T-helper 1 cell treated with Interleukin-12 subunit alpha and Interleukin-12 subunit beta and Interleukin-4 antibody, amounts not matched to agents 30 μg/mL and 1 μg/mL, for 36 hours (primary cell): ENCODE data around the gene OXA1L.
"Not testable (repeated sequence)": the region's sequence is repeated elsewhere in the genome, so short reads cannot be mapped to it uniquely, and the experiment has no call there.

Experiments
- H3K27ac Mint-ChIP-seq: one replicate; pipeline ENCODE4 v1.8.0; 2021; ENCODE audit warnings: mild to moderate bottlenecking, mixed read lengths
- H3K27me3 Mint-ChIP-seq: one replicate; pipeline ENCODE4 v1.8.0; 2021; ENCODE audit warnings: low read depth, mixed read lengths
- H3K36me3 Mint-ChIP-seq: one replicate; pipeline ENCODE4 v1.8.0; 2021; ENCODE audit warnings: low read depth, mixed read lengths
- H3K4me1 Mint-ChIP-seq: one replicate; pipeline ENCODE4 v1.8.0; 2021; ENCODE audit warnings: low read depth, mixed read lengths
- H3K4me3 Mint-ChIP-seq: one replicate; pipeline ENCODE4 v1.8.0; 2021; ENCODE audit warnings: mild to moderate bottlenecking, moderate library complexity, mixed read lengths
- H3K9me3 Mint-ChIP-seq: one replicate; pipeline ENCODE4 v1.8.0; 2021; ENCODE audit warnings: mixed read lengths

Gene OXA1L

DNA sequence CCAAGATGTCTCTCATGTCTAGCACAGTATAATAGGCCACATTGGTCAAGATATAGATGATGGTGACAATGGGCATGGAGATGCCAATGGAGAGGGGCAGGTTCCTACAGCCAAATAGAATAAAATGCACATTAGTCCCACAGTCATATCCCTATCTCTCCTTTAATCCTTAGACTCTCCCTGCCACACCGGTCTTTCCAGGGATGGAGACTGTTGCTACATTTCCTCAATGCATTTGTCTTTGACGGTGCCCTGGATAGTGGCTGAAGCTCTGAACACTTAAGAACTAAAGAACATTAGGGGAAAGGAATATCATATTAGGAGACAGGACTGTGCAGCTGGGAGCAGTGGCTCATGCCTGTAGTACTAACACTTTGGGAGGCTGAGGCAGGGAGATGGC lies 9.7 kb downstream of the OXA1L start:
- H3K36me3 Mint-ChIP-seq = peaks cover 21% of the 10 kb centered on the region
- peaks cover 2% of the 10 kb centered on the region for H3K4me1 Mint-ChIP-seq
- no peak overlapping the region for H3K27ac Mint-ChIP-seq
- no peaks in the 10 kb centered on the region for H3K9me3 Mint-ChIP-seq
- no peak overlapping the region for H3K4me3 Mint-ChIP-seq
- H3K27me3 Mint-ChIP-seq = no peaks in the 10 kb centered on the region

DNA sequence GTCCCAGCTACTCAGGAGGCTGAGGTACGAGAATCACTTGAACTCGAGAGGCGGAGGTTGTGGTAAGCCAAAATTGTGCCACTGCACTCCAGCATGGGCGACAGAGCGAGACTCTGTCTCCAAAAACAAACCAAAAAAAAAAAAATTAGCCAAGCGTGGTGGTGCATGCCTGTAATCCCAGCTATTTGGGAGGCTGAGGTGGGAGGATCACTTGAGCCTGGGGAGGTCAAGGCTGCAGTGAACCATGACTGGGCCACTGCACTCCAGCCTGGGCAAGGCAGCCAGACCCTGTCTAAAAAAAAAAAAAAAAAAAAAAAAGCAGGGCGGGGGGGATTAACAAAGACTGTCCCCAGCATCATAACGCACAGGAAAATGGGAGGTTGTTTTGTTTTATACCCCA lies 10.4 kb downstream of the OXA1L start:
- H3K36me3 Mint-ChIP-seq = peaks cover 15% of the 10 kb centered on the region
- H3K9me3 Mint-ChIP-seq, H3K4me1 Mint-ChIP-seq, H3K27ac Mint-ChIP-seq, H3K27me3 Mint-ChIP-seq, H3K4me3 Mint-ChIP-seq: not testable (repeated sequence)

DNA sequence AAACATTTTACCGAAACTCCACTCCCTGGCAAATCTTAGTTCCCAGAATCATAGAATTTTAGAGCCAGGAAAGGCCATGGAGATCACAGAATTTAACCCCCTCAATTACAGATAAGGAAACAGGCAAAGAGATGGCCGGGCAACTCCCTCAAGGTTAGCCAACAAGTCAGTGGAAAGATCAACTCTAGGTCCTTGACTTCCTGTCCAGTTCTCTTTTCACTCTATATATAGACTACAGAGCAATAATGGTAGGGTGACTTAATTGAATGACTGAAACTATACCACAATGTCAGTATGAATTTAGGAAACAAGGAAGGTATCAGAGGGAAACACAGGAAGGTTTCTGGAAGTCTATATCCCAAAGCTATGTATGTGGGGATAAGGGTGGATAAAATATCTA lies 11.6 kb downstream of the OXA1L start:
- Mint-ChIP-seq H3K27ac (no peak overlapping the region), H3K4me1 (no peaks in the 10 kb centered on the region), H3K36me3 (peaks cover 11% of the 10 kb centered on the region), H3K9me3 (no peaks in the 10 kb centered on the region), H3K4me3 (no peak overlapping the region), H3K27me3 (no peaks in the 10 kb centered on the region)

DNA sequence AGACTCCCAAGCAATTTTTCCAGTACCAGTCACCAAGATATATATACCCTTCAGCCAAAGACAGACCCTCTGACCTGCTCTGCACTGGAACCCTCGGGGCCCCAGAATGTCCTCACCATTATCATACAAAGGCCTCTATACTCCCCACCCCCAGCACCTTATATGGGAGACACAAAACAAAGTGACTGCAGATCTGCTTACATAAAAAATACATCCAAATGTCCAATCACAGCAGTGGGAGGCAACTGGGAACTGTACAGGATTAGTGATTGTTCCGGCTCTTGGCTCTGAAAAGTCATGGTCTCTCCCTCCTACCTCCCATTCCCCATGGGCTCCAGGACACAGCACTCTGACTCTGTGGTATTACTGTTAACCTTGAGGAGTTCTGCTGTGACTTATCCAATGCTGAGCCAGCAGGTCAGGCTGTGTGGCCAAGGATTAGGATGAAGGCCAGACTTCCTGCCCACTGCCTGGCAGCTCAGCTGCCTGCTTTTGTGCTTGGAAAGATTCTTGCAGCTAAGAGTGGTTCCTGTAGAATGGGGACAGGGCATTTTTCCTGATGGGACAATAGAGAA lies 13.7 kb downstream of the OXA1L start:
- Mint-ChIP-seq H3K9me3 (no peaks in the 10 kb centered on the region), H3K27me3 (no peaks in the 10 kb centered on the region), H3K4me3 (no peak overlapping the region), H3K27ac (no peak overlapping the region), H3K36me3 (no peaks in the 10 kb centered on the region), H3K4me1 (no peaks in the 10 kb centered on the region)

DNA sequence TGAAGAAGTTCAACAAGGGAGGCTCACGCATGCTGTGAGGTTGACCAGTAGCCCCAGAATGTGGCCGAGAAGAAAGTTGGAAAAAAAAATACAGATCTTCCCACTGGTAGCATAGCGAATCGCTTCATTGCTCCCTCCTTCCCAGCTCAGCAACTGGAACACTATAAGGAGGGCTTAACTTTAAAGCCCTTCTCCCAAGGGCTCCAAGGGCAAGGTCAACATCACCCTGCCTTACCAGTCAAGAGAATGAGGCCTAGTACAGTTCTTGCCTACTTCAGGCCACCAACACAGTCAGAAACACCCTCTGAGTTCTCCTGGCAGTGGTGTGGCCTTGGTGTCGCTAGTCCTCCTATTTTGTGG lies 14.4 kb downstream of the OXA1L start:
- no peak overlapping the region for H3K4me3 Mint-ChIP-seq
- H3K27me3 Mint-ChIP-seq = no peaks in the 10 kb centered on the region
- H3K9me3 Mint-ChIP-seq = no peaks in the 10 kb centered on the region
- no peak overlapping the region for H3K27ac Mint-ChIP-seq
- H3K36me3 Mint-ChIP-seq = no peaks in the 10 kb centered on the region
- H3K4me1 Mint-ChIP-seq = no peaks in the 10 kb centered on the region

DNA sequence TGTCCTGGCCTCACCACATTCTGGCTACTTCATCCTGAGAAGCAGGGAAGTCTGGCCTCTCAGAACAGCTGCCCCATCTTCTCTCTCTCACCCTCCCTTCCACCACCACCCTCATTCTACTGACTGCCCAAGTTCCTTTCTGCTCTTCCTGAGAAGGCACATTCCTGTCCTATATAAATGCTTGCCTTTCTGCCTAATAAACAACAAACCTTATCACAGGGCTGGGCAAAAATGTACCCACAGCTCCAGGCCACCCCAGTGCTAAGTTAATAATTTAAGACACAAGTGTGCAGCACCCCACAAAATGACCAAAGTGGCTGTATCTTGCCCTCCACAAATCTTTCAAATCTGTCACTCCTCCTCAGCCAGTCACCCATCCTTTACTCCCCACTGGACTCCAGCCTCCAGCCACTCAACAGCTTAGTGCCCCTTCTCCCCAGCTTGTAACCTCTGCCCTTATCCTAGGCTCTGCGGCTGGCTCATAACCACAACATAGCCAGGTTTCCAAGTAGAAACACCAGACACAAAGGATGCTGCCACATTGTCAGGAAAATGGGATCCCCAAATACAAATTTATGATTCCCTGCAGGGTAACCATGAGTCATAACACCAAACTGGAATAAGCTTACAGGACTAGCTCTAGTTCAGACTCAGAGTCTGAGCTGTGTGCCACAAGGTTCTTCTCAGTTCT lies 15.0 kb downstream of the OXA1L start:
- Mint-ChIP-seq H3K4me3 (no peak overlapping the region), H3K9me3 (no peaks in the 10 kb centered on the region), H3K4me1 (no peaks in the 10 kb centered on the region), H3K27me3 (no peaks in the 10 kb centered on the region), H3K27ac (no peak overlapping the region), H3K36me3 (no peaks in the 10 kb centered on the region)

DNA sequence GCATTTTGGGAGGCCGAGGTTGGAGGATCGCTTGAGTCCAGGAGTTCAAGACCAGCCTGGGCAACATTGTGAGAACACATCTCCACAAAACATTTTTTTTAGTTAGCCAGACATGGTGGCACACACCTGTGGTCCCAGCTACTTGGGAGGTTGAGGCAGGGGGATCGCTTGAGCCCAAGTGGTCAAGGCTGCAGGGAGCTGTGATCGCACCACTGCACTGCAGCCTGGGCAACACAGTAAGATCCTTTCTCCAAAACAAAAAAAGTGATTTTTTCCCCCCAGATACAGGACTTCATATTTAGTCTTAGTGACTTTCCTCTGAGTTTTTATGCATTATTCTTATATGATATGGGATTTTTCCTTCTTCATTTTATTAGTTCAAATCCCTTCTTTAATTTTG lies 20.2 kb downstream of the OXA1L start:
- H3K36me3 Mint-ChIP-seq = no peaks in the 10 kb centered on the region
- H3K4me1 Mint-ChIP-seq = peaks cover 5% of the 10 kb centered on the region
- peaks cover 4% of the 10 kb centered on the region for H3K27me3 Mint-ChIP-seq
- H3K9me3 Mint-ChIP-seq = no peaks in the 10 kb centered on the region
- H3K4me3 Mint-ChIP-seq = no peak overlapping the region
- H3K27ac Mint-ChIP-seq = no peak overlapping the region

DNA sequence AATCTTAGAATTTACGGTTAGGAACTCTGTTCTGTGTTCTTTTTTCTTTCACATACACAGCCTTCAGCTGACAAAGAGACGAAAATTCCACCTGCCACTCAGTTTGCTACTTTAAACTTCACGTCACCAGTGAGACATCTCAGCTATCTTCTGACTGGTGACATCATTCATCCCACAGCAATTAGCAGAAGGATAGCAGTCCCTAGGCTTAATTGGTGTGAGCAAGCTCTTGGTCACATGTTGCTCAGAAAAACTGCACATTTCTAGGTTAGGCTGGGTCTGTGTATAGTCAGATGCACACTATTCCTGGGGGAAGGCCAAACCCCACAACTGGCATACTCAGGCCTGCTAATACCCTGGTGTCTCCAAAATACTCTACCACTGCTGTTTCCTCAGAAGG lies 24.8 kb downstream of the OXA1L start:
- Mint-ChIP-seq H3K4me3 (no peak overlapping the region), H3K27ac (no peak overlapping the region), H3K4me1 (peaks cover 5% of the 10 kb centered on the region)

DNA sequence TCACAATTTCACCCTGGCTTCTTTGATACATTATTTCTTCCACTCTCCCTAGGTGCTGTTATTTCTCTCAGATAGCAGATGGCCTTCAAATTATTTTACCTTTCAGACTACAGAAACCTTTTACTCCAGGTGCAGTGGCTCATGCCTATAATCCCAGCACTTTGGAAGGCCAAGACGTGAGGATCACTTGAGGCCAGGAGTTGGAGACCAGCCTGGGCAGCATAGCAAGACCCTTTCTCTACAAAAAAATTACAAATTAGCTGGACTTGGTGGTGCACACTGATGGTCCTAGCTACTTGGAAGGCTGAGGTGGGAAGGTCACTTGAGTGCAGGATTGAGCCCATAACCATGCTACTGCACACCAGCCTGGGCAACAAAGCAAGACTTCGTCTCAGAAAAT lies 25.7 kb downstream of the OXA1L start:
- H3K9me3 Mint-ChIP-seq = no peaks in the 10 kb centered on the region
- H3K36me3 Mint-ChIP-seq = no peaks in the 10 kb centered on the region
- H3K4me1 Mint-ChIP-seq = peaks cover 5% of the 10 kb centered on the region
- H3K27me3 Mint-ChIP-seq = peaks cover 15% of the 10 kb centered on the region
- no peak overlapping the region for H3K27ac Mint-ChIP-seq
- no peak overlapping the region for H3K4me3 Mint-ChIP-seq

More for the DNA sequence above, 24.8 kb downstream of the OXA1L start:
- Mint-ChIP-seq H3K9me3 (no peaks in the 10 kb centered on the region), H3K36me3 (no peaks in the 10 kb centered on the region), H3K27me3 (peaks cover 10% of the 10 kb centered on the region)

DNA sequence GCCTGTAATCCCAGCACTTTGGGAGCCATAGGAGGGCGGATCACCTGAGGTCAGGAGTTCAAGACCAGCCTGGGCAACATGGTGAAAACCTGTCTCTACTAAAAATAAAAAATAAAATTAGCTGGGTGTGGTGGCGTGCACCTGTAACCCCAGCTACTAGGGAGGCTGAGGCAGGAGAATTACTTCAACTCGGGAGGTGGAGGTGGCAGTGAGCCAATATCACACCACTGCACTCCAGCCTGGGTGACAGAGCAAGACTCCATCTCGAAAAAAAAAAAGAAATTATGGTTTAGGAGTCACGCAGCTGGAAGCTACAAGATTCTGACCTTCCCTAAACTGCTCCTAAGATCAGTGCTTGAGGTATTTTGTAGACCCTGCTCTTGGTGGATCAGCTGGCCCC lies 27.1 kb downstream of the OXA1L start:
- not testable (repeated sequence) for H3K4me3 Mint-ChIP-seq, H3K4me1 Mint-ChIP-seq, H3K36me3 Mint-ChIP-seq, H3K9me3 Mint-ChIP-seq, H3K27ac Mint-ChIP-seq
- H3K27me3 Mint-ChIP-seq = peaks cover 19% of the 10 kb centered on the region

DNA sequence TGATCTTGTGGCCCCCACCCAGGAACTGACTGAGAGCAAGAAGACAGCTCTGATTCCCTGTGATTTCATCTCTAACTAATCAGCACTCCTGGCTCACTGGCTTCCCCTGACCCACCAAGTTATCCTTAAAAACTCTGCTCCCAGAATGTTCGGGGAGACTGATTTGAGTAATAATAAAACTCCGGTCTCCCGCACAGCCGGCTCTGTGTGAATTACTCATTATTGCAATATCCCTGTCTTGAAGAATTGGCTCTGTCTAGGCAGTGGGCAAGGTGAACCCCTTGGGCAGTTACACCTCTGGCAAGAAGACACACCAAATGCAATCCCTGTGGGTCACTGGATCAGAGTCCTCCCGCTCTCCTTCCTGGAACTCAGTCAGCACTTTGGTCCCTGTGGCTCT lies 27.5 kb downstream of the OXA1L start:
- Mint-ChIP-seq H3K27ac (no peak overlapping the region), H3K4me1 (peaks cover 5% of the 10 kb centered on the region), H3K27me3 (peaks cover 23% of the 10 kb centered on the region), H3K9me3 (no peaks in the 10 kb centered on the region), H3K4me3 (no peak overlapping the region), H3K36me3 (no peaks in the 10 kb centered on the region)

DNA sequence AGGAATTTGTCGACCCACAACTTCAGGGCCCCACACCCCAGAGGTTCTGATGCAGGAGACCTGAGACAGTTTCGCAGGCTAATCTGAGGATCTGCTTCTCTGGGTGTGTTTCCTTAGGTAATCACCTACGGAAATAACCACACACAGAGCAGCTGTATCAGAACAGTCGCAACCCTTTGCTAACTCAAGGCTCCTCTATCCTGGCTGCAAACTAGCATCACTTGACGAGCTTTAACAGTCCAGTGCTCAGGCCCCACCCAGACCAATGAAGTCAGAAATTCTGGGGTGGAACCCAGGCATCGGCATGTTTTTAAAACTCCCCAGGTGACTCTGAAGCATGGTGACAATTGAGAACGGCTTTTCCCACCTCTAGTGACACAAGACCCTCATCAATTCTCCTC lies 28.1 kb downstream of the OXA1L start:
- Mint-ChIP-seq H3K27me3 (peaks cover 26% of the 10 kb centered on the region), H3K4me1 (peaks cover 5% of the 10 kb centered on the region), H3K36me3 (no peaks in the 10 kb centered on the region), H3K9me3 (no peaks in the 10 kb centered on the region), H3K27ac (no peak overlapping the region), H3K4me3 (no peak overlapping the region)

DNA sequence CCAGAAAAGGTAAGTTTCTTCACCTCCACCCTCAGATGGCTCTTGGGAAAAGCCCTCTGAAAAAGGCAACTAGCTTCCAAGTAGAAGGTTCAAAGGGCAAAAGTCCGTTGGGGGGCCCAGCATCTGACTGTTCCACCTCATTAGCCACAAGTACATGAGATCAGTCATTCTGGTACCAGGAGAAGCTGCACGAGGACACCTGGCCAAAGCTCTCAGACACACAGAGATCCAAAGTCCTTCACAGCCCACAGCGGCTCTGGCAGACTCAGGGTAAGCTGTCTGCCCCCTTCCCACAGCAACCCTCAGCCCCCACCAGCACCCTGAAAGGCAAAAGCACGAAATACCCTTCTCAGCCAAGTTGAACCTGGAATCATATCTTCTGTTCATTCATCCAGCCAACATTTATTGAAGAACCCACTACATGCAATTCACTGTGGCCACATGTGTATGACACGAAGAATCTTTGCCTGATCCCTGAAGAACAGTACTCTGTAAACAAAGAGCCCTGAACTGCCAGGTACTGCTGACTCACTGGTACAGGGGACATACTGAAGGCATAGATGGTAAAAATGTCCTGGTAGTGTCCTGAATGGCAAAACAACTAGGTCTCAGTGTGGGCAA lies 29.7 kb downstream of the OXA1L start:
- no peak overlapping the region for H3K4me3 Mint-ChIP-seq
- H3K9me3 Mint-ChIP-seq = no peaks in the 10 kb centered on the region
- peaks cover 31% of the 10 kb centered on the region for H3K27me3 Mint-ChIP-seq
- peaks cover under 1% of the 10 kb centered on the region for H3K4me1 Mint-ChIP-seq
- no peak overlapping the region for H3K27ac Mint-ChIP-seq
- H3K36me3 Mint-ChIP-seq = no peaks in the 10 kb centered on the region

DNA sequence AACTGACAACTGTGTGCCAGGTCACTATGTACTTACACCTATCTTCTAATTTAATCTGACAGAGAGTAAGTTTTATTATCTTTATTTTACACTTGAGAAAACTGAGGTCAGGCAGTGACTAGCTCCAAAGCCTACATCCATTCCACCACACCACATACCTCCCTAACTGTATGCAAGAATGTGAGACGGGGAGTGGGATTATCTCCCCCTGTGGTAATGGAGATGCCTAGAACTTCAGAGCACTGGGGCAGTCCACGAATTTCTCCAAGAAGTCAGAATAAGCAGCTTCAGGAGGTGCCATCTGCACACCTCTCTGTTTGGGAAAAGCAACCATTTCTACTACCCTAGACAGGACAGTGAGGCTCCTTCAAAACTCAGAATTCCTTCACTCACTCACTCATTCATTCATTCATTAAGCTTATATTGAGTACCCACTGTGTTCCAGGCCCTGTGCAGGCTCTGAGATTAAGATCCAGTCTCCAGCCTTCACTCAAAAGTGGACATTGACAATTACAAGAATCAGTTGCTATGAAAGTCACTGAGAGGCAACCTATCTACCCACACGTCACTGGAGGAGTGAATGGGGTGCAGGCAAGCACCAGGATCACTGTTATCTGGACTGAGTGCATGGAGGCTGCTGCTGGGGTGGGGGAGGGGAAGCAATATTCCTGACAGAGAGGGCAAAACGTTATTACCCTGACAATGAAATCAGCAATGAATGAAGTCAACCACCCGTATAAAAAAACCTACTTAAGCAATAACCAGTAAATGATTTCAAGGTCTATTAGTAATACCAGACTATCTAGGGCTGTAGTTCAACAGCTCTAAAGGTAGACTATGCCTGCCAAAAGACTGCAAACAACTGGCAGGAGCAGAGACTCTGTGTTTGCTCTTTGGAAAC lies 30.8 kb downstream of the OXA1L start:
- no peaks in the 10 kb centered on the region for H3K36me3 Mint-ChIP-seq
- no peak overlapping the region for H3K4me3 Mint-ChIP-seq
- H3K27ac Mint-ChIP-seq = no peak overlapping the region
- peaks cover 29% of the 10 kb centered on the region for H3K27me3 Mint-ChIP-seq
- no peaks in the 10 kb centered on the region for H3K9me3 Mint-ChIP-seq
- no peaks in the 10 kb centered on the region for H3K4me1 Mint-ChIP-seq

DNA sequence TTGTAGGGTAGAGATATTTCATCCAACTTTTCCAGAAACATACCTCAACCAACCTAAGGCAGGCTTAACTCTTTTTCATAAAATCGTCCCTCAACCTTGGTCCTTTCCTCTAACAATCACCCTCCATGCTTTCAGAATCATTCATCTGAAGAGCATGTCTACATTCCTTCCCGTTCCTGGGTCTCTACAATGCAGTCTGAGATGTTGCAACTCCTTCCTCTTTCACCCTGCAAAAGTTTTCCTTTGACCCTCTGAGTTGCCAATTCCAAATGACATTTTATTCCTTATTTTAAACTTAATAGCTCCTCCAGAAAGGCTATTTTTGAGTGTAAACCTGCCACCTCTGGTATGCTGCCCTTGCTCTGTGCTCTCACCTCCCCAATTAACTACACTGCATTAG lies 32.0 kb downstream of the OXA1L start:
- Mint-ChIP-seq H3K27me3 (peaks cover 36% of the 10 kb centered on the region), H3K36me3 (no peaks in the 10 kb centered on the region), H3K27ac (no peak overlapping the region), H3K9me3 (no peaks in the 10 kb centered on the region), H3K4me3 (no peak overlapping the region), H3K4me1 (no peaks in the 10 kb centered on the region)
